Esophagus muscularis mucosa (tissue), 4 donors: ENCODE results near the gene TMCC1. TPM values are rescaled to one million over a fixed set of nuclear protein-coding genes. Genes with fewer than 3 reads are reported as not detected.

Experiments
- DNase-seq: peaks from one replicate; pipeline ENCODE4 v3.0.0-alpha.2; 2017; ENCODE audit errors: extremely low spot score
- H3K27ac ChIP-seq, 4 donors: fragments of 200-600 bp; sonication (generic); replicated peaks in 1 of 4; 1 replicate in 3 of 4; 2 replicates in 1 of 4; pipeline ENCODE4 v1.5.1; 2016 to 2019; ENCODE audit warnings: mild to moderate bottlenecking in 1 of 4
- H3K27me3 ChIP-seq, 4 donors: fragments of 200-600 bp; sonication (generic); one replicate each; pipeline versions ENCODE4 v1.5.1 to v1.6.0; 2016 to 2019
- H3K36me3 ChIP-seq, 4 donors: fragments of 200-600 bp; sonication (generic); one replicate each; pipeline ENCODE4 v1.5.1; 2016 to 2019
- H3K4me1 ChIP-seq, 4 donors: fragments of 200-600 bp; sonication (generic); one replicate each; pipeline ENCODE4 v1.5.1; 2016 to 2019
- H3K4me3 ChIP-seq, 4 donors: fragments of 200-600 bp; sonication (generic); 1 replicate in 2 of 4; 2 replicates in 2 of 4; pipeline ENCODE4 v1.5.1; 2016 to 2019; ENCODE audit warnings: mild to moderate bottlenecking in 4 of 4, moderate library complexity in 1 of 4
- H3K9me3 ChIP-seq, 4 donors: fragments of 200-600 bp; sonication (generic); 1 replicate in 3 of 4; 2 replicates in 1 of 4; pipeline ENCODE4 v1.5.1; 2016 to 2019
- EP300 ChIP-seq: sonication (generic); formaldehyde crosslinking; IDR thresholded peaks from one replicate; pipeline ENCODE4 v1.6.1; 2017; ENCODE audit warnings: antibody characterized with exemption
- POLR2A ChIP-seq: fragments of 450-650 bp; IDR thresholded peaks from one replicate; pipeline ENCODE4 v1.6.1; 2017; ENCODE audit warnings: antibody characterized with exemption, moderate library complexity, mild to moderate bottlenecking, low read depth
- POLR2AphosphoS5 ChIP-seq, 2 donors: sonication (generic); formaldehyde crosslinking; IDR thresholded peaks; one replicate each; pipeline ENCODE4 v1.6.1; 2017; ENCODE audit warnings: antibody characterized with exemption in 2 of 2
- WGBS: methylation state at CpG from one replicate; pipeline ENCODE4 v1.1.5; 2018; 5-methylcytosine and 5-hydroxymethylcytosine counted together
- intact Hi-C: fragments of 100-400 bp; cut with DNase I; formaldehyde crosslinking; loops from one replicate; pipeline ENCODE4 v1.15.1; 2023
- total RNA-seq, 4 donors: library from RNA; depleted of rRNA; stranded (reverse); fragments of >200 nt; gene quantifications; one replicate each; pipeline versions ENCODE4 v1.1.0 to v1.2.1, GENCODE V29; 2016
- TF ChIP-seq, protein P1 (sequence below), 3 experiments: fragments of 200-600 bp in 2 of 3; fragments of 450-650 bp in 1 of 3; sonication (generic) in 2 of 3; IDR thresholded peaks; one replicate each; pipeline ENCODE4 v1.5.1; 2017 to 2019; ENCODE audit warnings: antibody characterized with exemption in 3 of 3, mild to moderate bottlenecking in 2 of 3, moderate library complexity in 1 of 3

TMCC1 gene
- total RNA-seq, 4 donors from 2014 or later = 24.5 to 36.2 (median 28.9) TPM

DNA sequence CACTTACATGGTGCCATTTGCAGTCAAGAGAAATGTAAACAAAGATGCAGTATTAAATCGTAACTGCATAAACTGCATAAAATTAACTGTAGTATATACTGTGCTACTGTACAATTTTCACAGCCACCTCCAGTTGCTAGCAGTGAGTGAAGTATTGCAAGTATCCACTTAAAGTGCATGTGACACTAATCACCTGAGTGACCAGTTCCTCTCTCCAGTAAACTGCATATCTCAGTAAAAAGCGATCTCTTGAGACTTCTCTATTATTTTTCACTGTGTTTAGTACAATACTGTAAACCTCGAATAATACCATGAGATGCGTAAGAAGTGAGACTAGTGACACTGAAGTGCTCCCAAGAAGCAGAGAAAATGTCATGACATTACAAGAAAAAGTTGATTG is 175.3 kb downstream of the TMCC1 start:
- TF ChIP-seq, protein P1, sequence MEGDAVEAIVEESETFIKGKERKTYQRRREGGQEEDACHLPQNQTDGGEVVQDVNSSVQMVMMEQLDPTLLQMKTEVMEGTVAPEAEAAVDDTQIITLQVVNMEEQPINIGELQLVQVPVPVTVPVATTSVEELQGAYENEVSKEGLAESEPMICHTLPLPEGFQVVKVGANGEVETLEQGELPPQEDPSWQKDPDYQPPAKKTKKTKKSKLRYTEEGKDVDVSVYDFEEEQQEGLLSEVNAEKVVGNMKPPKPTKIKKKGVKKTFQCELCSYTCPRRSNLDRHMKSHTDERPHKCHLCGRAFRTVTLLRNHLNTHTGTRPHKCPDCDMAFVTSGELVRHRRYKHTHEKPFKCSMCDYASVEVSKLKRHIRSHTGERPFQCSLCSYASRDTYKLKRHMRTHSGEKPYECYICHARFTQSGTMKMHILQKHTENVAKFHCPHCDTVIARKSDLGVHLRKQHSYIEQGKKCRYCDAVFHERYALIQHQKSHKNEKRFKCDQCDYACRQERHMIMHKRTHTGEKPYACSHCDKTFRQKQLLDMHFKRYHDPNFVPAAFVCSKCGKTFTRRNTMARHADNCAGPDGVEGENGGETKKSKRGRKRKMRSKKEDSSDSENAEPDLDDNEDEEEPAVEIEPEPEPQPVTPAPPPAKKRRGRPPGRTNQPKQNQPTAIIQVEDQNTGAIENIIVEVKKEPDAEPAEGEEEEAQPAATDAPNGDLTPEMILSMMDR (IDR thresholded peaks at IDR 0.05) = no peak
- 69% methylated on average over 4 of the region's 4 CpGs for WGBS
- H3K4me3 ChIP-seq = no peak overlapping the region
- H3K27me3 ChIP-seq = no peaks in the 10 kb centered on the region
- peaks cover 6 to 9% (median 8%) of the 10 kb centered on the region in 4 donors for H3K4me1 ChIP-seq
- H3K36me3 ChIP-seq = no peaks in the 10 kb centered on the region
- no peak for DNase-seq
- intact Hi-C loops = no loop called here
- H3K27ac ChIP-seq = no peak overlapping the region
- no peaks in the 10 kb centered on the region for H3K9me3 ChIP-seq

DNA sequence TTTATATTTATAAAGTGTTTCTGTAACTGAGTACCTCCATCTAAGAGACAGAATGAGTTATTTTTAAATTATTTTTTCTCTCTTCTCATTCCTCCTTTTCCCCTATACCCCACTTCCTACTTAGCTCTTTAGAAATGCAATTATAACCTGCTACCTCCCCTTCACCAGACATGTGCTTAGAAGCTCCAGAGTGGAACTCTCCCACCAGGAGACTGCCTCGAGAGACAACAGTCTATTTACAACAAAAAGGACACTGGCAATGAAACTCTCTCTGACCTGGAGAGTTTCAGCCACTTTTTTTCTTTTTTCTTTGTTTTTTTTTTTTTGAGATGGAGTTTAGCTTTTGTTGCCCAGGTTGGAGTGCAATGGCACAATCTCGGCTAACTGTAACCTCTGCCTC is 177.7 kb downstream of the TMCC1 start:
- whole genome bisulfite sequencing = 95% methylated on average over 2 of the region's 2 CpGs
- TF ChIP-seq POLR2AphosphoS5 (IDR thresholded peaks at IDR 0.05) (no peak), POLR2A (no peak), EP300 (no peak)
- TF ChIP-seq, protein P1 (IDR thresholded peaks at IDR 0.05) = no peak
- Histone ChIP-seq H3K27me3 (no peaks in the 10 kb centered on the region), H3K36me3 (no peaks in the 10 kb centered on the region), H3K4me1 (peaks cover 0 to 9% (median 2%) of the 10 kb centered on the region in 4 donors), H3K27ac (no peak overlapping the region), H3K9me3 (no peaks in the 10 kb centered on the region), H3K4me3 (no peak overlapping the region)
- no peak for DNase-seq
- intact Hi-C loops = no loop called here

DNA sequence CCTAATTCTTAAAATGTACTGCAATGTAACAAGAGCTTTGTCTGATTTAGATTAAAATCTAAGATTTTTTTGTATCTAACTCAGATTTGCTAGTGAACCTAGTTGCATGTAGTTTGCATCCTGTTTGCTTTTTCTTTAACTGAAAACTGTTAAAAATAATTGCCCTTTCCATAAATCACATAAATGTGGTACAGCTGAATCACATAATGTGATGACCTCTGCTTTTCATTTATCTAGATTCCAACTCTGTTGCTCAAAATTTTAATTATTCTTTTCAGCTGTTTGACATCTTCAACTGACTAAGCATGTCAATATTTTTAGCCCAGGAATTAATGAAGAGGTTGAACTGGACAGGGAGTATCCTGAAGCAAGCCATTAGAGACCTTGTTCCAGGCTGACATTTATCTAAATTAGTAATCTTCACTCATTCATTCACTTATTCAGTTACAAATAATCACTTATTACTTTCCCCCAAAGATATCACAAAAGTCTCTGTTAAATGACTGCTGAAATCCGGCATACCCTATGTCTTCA is 185.1 kb downstream of the TMCC1 start:
- DNase-seq = no peak
- intact Hi-C loops = no loop called here
- no peaks in the 10 kb centered on the region for H3K27me3 ChIP-seq
- no peaks in the 10 kb centered on the region for H3K9me3 ChIP-seq
- TF ChIP-seq EP300 (no peak), POLR2AphosphoS5 (IDR thresholded peaks at IDR 0.05) (no peak), POLR2A (no peak)
- TF ChIP-seq, protein P1 (IDR thresholded peaks at IDR 0.05) = no peak
- H3K4me3 ChIP-seq = no peak overlapping the region
- no peak overlapping the region for H3K27ac ChIP-seq
- no peaks in the 10 kb centered on the region for H3K36me3 ChIP-seq
- peaks cover 0 to 9% (median under 1%) of the 10 kb centered on the region in 4 donors for H3K4me1 ChIP-seq
- 100% methylated on average over 1 of the region's 1 CpG for WGBS

DNA sequence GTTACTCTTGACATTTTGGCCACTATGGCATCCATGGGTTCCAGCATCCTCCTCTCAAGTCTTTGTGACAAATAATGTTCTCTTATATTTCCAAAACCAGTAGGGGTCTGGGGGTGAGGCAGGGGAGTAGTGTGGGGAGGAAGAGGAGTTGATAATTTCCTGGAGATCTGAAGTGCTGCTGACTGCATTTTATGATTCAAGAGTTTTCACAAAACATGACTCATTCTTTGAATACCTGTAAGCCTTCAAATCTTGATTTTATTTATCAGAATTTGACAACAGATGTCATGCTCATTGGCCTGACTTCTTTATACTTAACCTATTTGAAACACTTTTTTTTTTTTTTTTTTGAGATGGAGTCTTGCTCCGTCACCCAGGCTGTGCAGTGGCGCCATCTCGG is 188.2 kb downstream of the TMCC1 start:
- H3K27ac ChIP-seq = no peak overlapping the region
- H3K4me3 ChIP-seq = no peak overlapping the region
- no peaks in the 10 kb centered on the region for H3K9me3 ChIP-seq
- 95% methylated on average over 3 of the region's 3 CpGs for WGBS
- peaks cover 0 to 9% (median 2%) of the 10 kb centered on the region in 4 donors for H3K4me1 ChIP-seq
- H3K27me3 ChIP-seq = no peaks in the 10 kb centered on the region
- intact Hi-C loops = no loop called here
- DNase-seq = no peak
- no peaks in the 10 kb centered on the region for H3K36me3 ChIP-seq
- no peak for TF ChIP-seq POLR2A
- TF ChIP-seq, protein P1 (IDR thresholded peaks at IDR 0.05) = no peak
- no peak for TF ChIP-seq EP300
- no peak for TF ChIP-seq POLR2AphosphoS5 (IDR thresholded peaks at IDR 0.05)

DNA sequence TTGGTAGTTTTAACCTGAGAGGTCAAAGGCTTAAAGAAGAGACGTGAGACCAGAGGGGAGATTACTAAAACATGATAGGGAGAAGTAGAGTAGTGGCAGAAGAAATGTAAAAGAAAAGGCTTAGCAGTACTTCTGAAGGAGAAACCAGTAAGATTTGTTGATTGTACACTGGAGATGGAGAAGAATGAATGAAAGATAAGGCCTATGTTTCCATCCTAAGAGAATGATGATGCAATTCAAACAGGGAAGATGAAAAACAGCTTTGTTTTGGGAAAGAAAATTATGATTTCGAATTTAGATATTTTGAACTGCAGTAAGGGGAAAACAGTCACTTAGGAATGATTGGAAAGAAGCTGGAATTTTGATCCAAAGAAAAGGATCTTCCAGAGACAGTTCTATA is 189.6 kb downstream of the TMCC1 start:
- intact Hi-C loops = no loop called here
- peaks cover 0 to 11% (median 9%) of the 10 kb centered on the region in 4 donors for H3K4me1 ChIP-seq
- no peaks in the 10 kb centered on the region for H3K27me3 ChIP-seq
- WGBS = 73% methylated on average over 2 of the region's 2 CpGs
- H3K36me3 ChIP-seq = no peaks in the 10 kb centered on the region
- no peak for DNase-seq
- H3K4me3 ChIP-seq = no peak overlapping the region
- H3K27ac ChIP-seq = no peak overlapping the region
- no peak for TF ChIP-seq POLR2AphosphoS5 (IDR thresholded peaks at IDR 0.05)
- no peak for TF ChIP-seq EP300
- TF ChIP-seq, protein P1 (IDR thresholded peaks at IDR 0.05) = no peak
- TF ChIP-seq POLR2A = no peak
- no peaks in the 10 kb centered on the region for H3K9me3 ChIP-seq
